GM19468 (cell line): ENCODE data around the gene ARFGAP3.

Experiments
- ATAC-seq: cut with Tn5 transposase; IDR thresholded peaks from one replicate; pipeline ENCODE4 v1.9.1; 2021; ENCODE audit warnings: mild to moderate bottlenecking, moderate library complexity, moderate number of reproducible peaks; ENCODE audit not compliant: unreplicated experiment; ENCODE audit errors: extremely low read depth

The ARFGAP3 gene

DNA sequence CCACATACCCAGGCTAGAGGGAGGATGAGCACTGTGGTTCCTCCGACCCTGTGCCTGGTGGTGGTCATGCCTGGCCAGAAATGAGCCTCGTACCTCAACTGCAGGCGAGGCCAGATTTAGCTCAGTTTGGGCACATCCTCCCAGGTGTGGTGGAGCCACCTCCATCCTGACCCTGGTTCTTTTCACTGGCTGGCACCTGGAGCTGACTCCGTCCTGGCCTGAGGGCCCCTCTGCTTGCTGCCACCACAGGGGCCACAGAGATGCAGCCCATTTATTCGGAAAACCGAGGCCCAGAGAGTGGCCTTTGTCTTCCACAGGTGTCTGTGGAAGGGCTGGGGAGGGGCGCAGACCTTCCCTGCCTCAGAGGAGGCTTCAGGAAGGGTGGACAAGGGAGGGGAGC, 9.0 kb upstream of the ARFGAP3 start:
- no peak for ATAC-seq

DNA sequence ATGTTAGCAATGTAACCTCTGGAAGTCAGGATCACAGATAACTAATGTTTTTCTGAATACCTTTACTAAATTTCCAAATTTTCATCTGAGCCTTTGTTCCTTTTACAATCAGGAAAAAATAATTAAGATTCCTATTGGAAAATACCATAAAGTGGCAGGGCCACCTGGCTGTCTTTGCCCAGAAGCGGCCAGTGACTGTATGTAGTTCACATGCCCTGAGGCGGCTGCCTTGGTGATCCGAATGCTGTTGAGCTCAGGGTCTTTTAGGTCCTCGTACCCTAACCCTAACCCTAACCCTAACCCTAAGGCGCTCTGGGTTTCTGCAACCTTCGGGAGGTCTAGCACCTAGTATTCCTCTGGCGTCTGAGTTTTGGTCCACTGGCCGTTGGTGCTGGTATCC, 8.5 kb upstream of the ARFGAP3 start:
- no peak for ATAC-seq

DNA sequence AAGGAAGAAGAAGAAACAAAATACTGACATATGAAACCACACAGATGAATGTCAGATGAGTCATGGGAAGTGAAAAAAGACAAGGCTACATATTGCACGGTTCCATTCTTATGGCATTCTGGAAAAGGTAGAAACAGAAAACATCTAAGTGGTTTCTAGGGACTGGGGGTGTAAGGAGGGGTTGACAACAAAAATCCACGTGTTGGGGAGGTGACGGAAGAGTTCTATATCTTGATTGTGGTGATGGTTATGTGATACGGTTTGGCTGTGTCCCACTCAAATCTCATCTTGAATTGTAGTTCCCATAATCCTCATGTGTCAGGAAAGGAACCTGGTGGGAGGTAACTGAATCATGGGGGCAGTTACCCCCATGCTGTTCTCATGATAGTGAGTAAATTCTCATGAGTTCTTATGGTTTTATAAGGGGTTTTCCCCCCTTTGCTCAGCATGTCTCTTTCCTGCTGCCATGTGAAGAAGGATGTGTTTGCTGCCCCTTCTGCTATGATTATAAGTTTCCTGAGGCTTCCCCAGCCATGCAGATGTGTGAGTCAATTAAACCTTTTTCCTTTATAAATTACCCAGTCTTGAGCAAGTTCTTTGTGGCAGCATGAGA, 6.4 kb upstream of the ARFGAP3 start:
- ATAC-seq, result no peak

DNA sequence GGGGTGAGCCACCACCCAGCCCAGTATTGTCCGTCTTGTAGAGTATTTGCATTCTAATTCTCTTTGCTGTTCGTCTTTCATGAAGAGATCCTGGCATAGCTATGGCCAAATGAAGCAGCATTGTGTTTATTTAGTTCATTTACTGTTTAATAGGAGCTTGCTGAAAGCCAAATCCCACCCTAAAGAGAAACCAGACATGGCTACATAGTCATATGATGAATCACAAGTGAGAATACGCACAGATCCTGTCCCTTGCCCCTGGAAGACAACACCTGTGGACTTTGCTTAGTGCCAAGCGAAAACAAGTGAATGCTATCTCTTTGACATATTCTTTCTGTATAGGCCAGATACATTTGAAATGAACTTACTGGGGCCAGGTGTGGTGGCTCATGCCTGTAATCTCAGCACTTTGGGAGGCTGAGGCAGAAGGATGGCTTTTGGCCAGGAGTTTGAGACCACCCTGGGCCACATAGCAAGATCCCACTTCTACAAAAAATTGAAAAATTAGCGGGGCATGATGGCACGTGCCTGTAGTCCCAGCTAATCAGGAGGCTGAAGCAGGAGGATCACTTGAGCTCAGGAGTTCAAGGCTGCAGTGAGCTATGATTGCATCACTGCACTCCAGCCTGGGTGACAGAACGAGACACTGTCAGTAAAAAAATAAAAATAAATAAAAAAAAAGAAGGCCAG, 5.1 kb upstream of the ARFGAP3 start:
- no peak for ATAC-seq

DNA sequence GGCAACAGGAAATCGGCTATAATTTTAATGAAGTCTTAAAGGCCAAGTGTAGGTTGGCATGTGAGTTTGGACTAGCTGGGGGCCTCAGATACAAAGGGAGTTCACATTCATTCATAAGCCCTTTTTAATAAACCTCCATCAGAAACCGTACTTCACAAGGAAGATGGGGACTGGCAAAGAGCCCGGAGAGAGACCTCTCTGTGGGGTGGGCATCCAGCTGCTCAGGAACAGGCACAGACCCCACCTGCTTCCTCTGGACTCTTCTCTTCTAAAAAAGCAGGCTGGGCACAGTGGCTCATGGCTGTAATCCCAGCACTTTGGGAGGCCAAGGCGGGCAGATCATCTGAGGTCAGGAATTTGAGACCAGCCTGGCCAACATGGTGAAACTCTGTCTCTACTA, 3.9 kb upstream of the ARFGAP3 start:
- no peak for ATAC-seq

DNA sequence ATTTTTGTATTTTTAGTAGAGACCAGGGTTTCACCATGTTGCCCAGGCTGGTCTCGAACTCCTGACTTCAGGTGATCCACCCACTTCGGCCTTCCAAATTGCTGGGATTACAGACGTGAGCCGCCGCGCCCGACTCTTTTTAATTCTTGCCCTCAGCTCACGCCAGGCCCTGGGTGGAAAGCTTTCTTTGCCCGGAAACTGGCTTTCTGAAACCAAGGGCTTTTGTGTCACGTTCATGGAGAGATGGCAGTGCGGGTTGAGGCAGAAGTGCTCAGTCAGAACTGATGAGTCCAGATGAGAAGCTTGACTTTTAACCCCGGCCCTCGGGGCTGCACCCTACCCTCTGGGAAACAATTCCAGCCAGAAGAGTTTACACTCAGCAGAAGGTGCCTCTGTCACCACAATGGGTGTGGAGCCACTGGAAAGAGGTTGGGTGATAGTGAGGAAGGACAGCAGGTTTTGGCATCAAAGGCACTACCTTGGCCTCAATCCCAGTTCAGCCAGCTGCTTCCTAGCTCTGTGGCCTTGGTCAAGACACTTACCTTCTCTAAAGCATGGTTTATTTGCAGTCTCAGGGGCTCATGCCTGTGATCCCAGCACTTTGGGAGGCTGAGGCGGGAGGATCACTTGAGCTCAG, 890 bp upstream of the ARFGAP3 start:
- no peak for ATAC-seq

DNA sequence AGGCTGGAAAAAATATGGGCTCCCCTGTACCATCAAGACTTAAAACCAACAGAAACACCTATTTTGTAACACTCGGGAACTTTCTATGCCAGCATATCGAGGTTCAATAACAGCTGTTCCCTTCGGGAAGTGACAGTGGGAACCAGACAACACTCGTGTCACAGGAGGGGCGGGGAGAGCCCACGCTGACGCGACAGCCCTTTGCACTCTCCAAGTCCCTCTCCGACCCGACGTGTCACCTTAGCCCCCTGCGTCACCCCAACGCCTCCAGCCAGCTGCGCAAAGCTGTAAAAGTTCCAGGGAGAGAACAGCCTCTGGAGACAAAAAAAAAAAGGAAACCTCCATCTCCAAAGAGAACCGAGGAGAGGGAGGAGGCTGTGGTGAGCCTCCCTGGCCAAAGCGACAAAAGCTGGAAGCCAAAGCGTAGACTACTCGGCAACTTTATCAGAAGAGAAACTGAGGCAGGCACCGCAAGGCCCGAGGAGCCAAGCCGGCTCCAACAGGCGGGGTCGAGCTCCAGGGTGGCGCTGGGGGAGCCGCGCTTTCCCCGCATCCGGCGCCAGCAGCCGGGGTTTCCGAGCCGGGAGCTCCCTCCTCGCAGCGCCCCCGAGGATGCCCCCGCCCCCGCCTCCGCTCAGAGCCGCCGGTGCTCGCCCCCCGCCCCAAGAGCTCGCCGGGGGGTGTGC, 751 bp downstream of the ARFGAP3 start:
- no peak for ATAC-seq

DNA sequence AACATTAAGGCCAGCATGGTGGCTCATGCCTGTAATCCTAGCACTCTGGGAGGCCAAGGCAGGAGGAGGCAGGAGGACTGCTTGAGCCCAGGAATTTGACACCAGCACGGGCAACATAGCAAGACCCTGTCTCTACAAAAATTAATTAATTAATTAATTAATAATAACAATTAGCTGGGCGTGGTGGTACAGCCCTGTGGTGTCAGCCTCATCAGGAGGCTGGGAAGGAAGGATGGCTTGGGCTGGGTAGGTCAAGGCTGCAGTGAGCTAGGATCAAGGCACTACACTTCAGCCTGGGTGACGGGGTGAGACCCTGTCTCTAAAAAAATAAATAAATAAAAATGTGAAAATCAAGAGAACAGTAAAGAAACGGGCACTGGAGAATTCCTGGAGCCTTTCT, 1.4 kb downstream of the ARFGAP3 start:
- no peak for ATAC-seq

DNA sequence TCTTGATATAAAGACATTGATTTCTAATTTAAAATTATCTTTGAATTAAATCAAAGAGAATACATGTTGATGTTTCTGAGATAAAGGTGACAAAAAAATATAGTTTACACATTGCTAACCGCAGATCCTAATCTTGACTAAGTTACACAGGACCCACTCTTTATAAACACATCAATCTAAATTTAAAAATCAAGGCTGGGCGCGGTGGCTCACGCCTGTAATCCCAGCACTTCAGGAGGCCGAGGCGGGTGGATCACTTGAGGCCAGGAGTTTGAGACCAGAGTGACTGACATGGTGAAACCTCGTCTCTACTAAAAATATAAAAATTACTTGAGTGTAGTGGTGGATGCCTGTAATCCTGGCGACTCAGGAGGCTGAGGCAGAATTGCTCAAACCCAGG, 1.9 kb downstream of the ARFGAP3 start:
- no peak for ATAC-seq

DNA sequence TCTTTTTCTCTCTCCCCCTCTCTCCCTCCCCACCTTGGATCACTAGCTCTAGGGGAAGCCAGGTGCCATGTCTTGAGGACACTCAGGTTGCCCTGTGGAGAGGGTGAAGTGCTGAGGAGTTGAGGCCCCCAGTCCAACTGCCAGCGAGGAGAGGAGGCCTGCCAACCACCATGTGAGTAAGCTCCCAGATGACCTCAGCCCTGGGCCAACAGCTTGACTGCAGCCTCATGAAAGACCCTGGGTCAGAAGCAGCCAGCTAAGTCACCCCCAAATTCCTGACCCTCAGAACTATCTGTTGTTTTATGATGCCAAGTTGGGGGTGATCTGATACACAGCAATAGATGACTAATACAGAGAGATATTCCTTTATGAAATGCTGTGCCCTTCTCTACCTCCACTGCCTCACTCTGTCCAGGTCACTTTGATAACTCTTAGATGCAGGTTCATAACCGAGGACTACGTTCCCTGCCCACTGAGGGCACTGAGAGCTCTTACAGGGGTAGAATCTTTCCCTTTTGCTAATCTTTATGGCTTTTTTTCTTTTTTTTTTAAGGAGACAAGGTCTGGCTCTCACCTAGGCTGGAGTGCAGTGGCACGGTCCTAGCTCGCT, 8.0 kb downstream of the ARFGAP3 start:
- ATAC-seq, result no peak

DNA sequence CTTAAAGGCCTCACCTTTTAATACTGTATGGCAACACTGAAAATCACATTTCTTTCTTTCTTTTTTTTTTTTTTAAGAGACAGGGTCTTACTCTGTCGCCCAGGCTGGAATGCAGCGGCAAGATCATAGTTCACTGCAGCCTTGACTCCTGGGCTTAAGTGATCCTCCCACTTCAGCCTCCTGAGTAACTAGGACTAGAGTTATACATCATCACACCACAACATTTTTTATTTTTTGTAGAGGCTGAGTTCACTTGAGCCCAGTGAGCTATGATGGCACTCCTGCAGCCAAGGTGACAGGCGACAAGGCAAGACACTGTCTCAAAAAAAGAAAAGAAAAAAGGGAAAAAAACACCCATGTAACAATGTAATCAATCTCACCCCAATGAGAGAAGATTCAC, 10.0 kb downstream of the ARFGAP3 start:
- ATAC-seq, result no peak

DNA sequence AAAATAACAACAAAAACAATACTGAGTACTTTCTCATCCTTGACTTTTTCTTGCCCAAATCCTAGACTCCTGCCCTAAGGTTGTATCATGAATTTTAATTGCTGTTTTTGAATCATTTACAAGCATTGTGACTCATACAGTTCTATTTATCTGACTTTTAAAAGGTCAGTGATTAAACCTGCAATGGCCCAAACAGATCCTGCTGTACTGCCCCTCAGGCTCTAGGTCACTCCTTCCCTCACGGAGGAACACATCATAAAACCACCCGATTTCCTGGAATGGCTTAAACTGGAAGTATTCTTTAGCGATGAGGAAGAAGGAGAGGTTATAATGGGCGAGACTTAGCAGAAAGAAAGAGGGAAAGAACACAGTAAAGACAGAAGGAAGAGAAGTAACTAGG, 12.3 kb downstream of the ARFGAP3 start:
- ATAC-seq, result no peak

DNA sequence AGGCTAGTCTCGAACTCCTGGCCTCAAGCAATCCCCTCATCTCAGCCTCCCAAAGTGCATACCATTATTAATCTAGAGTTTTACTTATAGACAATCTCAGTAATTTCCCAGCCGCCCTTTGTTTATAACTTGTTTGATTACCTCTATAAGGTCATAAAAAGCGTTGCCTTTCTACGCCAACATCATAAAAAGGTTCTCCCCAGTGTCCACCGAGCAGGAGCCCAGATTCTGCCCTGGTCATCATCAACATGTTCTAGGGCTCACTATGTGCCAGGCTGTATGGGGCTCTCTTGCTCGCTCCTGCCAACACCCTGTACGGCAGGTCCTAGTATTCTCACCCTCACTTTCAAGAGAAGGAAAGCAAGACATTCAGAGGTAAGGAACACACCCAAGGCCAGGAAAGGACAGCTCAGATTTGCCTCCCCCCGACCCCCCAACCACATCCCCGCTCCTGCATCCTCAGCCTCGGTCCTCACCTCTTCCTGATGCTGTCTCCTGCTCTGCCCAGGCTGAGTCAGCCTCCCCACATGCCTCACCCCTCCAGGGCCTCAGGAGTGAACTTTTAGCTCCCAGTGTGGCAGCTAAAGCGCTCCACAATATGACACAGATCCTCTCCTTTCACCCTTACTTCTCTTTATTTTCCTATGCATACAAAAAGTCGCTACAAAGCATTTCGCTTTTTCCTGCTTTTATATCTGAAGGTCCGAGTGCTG, 14.3 kb downstream of the ARFGAP3 start:
- ATAC-seq, result no peak

DNA sequence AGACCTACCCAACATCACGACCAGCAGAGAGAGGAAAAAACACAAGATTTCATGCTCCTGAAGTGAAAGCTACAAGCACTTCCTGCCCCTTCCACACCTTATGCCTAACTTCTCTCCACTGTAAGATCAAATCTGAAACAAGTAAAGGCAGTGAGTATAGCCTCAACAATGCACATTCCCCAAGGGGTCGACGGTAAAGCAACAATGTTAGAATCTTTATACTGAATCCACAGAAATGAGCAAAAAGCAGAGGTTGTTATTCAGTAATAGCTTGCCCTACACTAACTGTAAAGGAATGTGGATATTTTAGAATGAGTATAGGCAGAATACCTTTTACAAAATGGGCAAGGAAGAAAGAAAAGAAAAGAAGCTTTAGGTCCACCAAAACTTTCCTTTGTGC, 15.6 kb downstream of the ARFGAP3 start:
- ATAC-seq, result no peak

DNA sequence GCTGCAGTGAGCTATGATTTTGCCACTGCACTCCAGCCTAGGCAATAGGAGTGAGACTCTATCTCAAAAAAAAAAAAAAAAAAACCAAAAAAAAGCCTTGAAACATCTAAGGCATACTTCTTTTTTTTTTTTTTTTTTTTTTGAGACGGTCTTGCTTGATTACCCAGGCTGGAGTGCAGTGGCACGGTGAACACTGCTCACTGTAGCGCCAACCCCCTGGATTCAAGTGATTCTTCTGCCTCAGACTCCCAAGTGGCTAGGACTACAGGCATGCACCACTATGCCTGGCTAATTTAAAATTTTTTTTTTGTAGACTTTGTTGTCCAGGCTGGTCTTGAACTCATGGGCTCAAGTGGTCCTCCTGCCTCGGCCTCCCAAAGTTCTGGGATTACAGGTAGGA, 19.5 kb downstream of the ARFGAP3 start:
- no peak for ATAC-seq

DNA sequence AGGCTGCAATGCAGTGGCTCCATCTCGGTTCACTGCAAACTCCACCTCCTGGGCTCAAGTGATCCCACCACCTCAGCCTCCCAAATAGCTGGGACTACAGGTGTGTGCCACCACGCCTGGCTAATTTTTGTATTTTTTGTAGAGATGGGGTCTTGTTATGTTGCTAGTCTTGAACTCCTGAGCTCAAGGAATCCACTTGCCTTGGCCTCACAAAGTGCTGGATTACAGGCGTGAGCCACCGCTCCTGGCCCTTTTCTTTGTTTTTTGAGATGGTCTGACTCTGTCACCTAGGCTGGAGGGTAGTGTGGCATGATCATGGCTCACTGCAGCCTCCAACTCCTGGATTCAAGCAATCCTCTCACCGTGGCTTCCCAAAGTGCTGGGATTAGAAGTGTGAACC, 21.0 kb downstream of the ARFGAP3 start:
- no peak for ATAC-seq

DNA sequence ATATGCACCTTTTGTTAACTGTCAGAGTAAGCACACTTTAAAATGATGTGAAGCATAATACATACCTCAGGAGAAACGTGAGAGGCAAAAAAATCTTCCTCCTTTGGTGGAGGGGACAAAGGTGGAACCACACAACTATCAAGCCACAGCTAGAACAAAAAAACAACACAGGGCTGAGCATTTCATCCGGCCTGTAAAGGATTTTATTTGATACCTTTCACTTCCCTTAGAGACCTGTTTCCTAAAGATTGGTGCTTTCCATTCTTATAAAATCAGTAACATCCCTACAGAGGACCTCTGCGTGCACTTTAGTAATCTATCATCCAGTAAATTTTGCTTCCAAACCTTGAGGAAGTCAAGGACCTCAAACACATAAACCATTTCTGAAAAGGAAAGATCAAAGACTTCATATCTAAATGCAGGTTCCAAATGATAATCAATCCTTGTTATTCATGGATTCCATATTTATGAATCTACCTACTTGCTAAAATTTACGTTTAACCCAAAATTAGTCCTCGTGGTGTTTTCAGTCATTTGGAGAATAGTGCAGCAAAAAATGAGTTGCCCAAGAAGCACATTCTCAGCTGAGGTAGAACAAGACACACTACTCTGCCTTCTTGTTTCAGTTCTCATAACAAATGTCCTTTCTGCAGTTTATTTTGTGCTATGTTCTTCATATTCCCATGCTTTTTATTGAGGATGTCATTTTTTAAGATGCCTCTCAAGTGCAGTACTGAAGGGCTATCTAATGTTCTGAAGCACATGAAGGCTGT, 22.7 kb downstream of the ARFGAP3 start:
- no peak for ATAC-seq

DNA sequence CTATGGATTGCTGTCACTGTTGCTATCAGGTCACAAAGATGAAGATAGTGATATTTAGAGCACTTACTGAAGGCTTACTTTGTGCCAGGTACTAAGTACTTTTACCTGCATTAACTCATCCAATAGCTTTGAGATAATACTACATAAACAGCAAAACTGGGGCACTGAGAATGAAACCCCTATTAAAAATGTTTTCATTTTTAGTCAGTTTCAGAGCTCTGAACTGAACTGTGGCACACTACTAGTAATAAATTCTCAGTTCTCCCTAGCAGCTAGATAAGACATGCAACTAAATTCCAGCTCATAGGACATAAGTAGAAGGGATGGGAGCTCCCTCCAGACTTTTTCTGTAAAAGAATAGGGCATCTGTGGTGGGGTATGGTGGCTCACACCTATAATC, 24.0 kb downstream of the ARFGAP3 start:
- no peak for ATAC-seq

DNA sequence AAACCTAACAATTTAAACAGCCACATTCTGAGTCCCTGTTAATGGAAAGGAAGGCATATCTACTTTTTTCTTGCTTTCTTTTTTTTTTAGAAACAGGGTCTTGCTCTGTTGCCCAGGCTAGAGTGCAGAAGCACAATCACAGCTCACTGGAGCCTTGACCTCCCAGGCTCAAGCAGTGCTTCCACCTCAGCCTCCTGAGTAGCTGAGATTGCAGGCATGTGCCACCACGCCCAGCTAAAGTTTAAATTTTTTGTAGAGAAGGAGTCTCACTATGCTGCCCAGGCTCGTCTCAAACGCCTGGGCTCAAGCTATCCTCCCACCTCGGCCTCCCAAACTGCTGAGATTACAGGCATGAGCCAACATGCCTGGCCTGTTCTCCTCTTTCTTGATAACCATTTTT, 25.4 kb downstream of the ARFGAP3 start:
- no peak for ATAC-seq

DNA sequence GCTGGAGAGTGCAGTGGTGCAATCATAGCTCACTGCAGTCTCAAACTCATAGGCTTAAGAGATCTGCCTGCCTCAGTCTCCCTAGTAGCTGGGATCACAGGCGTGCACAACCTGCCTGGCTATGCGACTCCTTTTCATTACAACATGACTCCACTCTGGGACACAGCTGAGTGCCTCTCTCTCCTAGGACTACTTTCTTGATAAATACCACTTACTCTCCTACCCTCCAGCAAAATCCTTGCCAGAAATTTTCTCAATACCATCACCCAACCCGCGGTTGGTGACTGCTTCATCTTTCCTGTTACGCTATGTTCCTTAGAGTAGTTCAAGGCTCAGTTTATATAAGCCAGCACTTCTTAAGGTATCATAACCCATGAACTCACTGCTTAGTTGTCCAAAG, 26.9 kb downstream of the ARFGAP3 start:
- ATAC-seq, result no peak
